Activated B cell treated with CpG ODN at 0.5 μM for 24 hours (primary cell): ENCODE data around the gene KRTAP10-6. TPM values are rescaled to one million over a fixed set of nuclear protein-coding genes. Genes with fewer than 3 reads are reported as not detected.
"Not testable (repeated sequence)": the region's sequence is repeated elsewhere in the genome, so short reads cannot be mapped to it uniquely, and the experiment has no call there.

ENCODE experiments used
- ATAC-seq: fragments of 200-7000 bp; cut with Tn5 transposase; one replicate; pipeline ENCODE4 v1.10.0; 2021; ENCODE audit warnings: low read depth, mild to moderate bottlenecking, moderate library complexity
- CTCF ChIA-PET: fragments of 350-600 bp; sonication (Branson Sonifier 250); formaldehyde crosslinking; loops from one replicate; lab custom pipeline; 2021; ENCODE audit warnings: antibody characterized with exemption; lab: Charles Lee
- POLR2A ChIA-PET: fragments of 350-600 bp; sonication (Branson Sonifier 250); formaldehyde crosslinking; loops from one replicate; lab custom pipeline; 2021; ENCODE audit warnings: antibody characterized with exemption; lab: Charles Lee
- DNase-seq: peaks from one replicate; pipeline ENCODE4 v3.0.0; 2022
- H3K27ac Mint-ChIP-seq: one replicate; pipeline ENCODE4 v1.8.0; 2020; ENCODE audit warnings: mixed read lengths
- H3K27me3 Mint-ChIP-seq: one replicate; pipeline ENCODE4 v1.8.0; 2021; ENCODE audit warnings: mixed read lengths
- H3K36me3 Mint-ChIP-seq: one replicate; pipeline ENCODE4 v1.8.0; 2021; ENCODE audit warnings: low read depth, mixed read lengths
- H3K4me1 Mint-ChIP-seq: one replicate; pipeline ENCODE4 v1.8.0; 2021; ENCODE audit warnings: mixed read lengths
- H3K4me3 Mint-ChIP-seq: one replicate; pipeline ENCODE4 v1.8.0; 2020; ENCODE audit warnings: mild to moderate bottlenecking, mixed read lengths
- H3K9me3 Mint-ChIP-seq: one replicate; pipeline ENCODE4 v1.8.0; 2020; ENCODE audit warnings: mixed read lengths
- intact Hi-C: fragments of 100-400 bp; cut with micrococcal nuclease; formaldehyde crosslinking; loops from one replicate; pipeline ENCODE4 v1.15.1; 2024
- total RNA-seq: library from RNA; stranded (reverse); gene quantifications from 2 replicates; pipeline ENCODE4 v1.2.3, GENCODE V29; 2022
- TF ChIP-seq, protein P1 (sequence below): fragments of 200-600 bp; IDR thresholded peaks from one replicate; pipeline ENCODE4 v1.8.0; 2022; ENCODE audit warnings: antibody characterized with exemption, mild to moderate bottlenecking

KRTAP10-6 gene
- total RNA-seq, 1 donor from 2014 or later, result not detected

DNA sequence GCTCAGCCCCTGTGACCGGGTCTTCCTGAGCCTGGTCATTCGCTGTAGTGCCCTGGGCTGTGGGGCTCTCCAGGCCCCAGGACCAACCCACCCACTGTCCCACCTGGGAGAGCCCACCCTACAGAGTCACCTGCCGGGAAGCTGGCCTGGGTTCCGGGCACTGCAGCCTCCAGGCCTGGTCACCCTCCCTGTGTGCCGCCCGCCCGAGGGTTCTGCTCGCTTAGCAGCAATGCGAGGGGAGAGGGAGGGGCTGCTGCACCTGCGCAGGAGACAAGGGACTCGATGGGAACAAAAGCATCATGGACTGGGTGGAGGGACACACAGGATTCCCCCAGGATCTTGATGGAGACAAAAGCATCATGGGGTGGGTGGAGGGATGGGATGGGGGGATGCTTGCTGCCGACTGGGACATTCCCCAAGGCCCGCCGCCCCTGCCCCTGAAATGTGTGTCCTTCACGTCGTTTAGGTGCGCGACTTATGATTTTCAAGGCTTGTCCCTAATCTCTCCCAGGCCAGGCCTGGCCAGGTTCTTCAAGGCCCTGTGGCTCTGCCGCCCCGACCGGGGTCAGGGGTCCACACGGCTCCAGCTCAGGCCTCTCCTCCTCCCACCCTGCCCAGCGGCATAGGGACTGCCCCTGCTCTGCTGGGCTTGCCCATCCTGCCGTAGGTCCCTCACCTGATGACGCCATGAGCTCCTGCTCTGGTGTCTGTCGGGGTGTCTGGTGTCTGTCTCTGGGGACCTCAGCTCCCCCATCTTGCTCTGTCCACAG is 21.3 kb upstream of the KRTAP10-6 start:
- no peak overlapping the region for H3K27ac Mint-ChIP-seq
- no peaks in the 10 kb centered on the region for H3K36me3 Mint-ChIP-seq
- ChIA-PET POLR2A (no interaction called here), CTCF (no interaction called here)
- TF ChIP-seq, protein P1, sequence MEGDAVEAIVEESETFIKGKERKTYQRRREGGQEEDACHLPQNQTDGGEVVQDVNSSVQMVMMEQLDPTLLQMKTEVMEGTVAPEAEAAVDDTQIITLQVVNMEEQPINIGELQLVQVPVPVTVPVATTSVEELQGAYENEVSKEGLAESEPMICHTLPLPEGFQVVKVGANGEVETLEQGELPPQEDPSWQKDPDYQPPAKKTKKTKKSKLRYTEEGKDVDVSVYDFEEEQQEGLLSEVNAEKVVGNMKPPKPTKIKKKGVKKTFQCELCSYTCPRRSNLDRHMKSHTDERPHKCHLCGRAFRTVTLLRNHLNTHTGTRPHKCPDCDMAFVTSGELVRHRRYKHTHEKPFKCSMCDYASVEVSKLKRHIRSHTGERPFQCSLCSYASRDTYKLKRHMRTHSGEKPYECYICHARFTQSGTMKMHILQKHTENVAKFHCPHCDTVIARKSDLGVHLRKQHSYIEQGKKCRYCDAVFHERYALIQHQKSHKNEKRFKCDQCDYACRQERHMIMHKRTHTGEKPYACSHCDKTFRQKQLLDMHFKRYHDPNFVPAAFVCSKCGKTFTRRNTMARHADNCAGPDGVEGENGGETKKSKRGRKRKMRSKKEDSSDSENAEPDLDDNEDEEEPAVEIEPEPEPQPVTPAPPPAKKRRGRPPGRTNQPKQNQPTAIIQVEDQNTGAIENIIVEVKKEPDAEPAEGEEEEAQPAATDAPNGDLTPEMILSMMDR, result no peak
- peaks cover 18% of the 10 kb centered on the region for H3K9me3 Mint-ChIP-seq
- no peak overlapping the region for H3K4me3 Mint-ChIP-seq
- H3K27me3 Mint-ChIP-seq, result peaks cover 7% of the 10 kb centered on the region
- intact Hi-C loops, result no loop called here
- peaks cover 6% of the 10 kb centered on the region for H3K4me1 Mint-ChIP-seq
- DNase-seq (no peak), ATAC-seq (no peak)

DNA sequence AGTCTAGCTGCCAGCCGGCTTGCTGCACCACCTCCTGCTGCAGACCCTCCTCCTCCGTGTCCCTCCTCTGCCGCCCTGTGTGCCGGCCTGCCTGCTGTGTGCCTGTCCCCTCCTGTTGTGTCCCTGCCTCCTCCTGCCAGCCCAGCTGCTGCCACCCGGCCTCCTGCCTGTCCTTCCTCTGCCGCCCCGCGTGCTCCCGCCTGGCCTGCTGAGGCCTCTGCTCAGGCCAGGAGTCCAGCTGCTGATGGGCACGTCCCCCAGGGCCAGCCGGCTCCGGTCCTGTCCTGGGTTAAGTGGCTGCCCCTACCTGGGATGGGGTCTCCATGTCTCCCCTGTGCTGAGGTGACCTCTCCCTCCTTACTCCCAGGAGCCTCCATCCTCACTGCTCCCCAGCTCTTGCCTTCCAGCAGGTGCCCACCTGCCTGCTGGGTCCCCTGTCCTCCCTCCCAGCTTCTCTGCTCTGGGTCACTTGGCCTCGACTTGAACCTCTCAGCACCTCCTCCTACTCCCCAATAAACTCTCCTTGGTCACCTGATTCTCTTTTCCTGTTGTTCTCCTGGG is 20.4 kb upstream of the KRTAP10-6 start:
- Mint-ChIP-seq H3K4me3 (no peak overlapping the region), H3K4me1 (no peaks in the 10 kb centered on the region), H3K27me3 (peaks cover 7% of the 10 kb centered on the region), H3K9me3 (peaks cover 18% of the 10 kb centered on the region), H3K27ac (no peak overlapping the region), H3K36me3 (no peaks in the 10 kb centered on the region)
- CTCF ChIA-PET, result no interaction called here
- intact Hi-C loops, result no loop called here
- DNase-seq (no peak), ATAC-seq (no peak)
- TF ChIP-seq, protein P1, result no peak
- POLR2A ChIA-PET, result no interaction called here

DNA sequence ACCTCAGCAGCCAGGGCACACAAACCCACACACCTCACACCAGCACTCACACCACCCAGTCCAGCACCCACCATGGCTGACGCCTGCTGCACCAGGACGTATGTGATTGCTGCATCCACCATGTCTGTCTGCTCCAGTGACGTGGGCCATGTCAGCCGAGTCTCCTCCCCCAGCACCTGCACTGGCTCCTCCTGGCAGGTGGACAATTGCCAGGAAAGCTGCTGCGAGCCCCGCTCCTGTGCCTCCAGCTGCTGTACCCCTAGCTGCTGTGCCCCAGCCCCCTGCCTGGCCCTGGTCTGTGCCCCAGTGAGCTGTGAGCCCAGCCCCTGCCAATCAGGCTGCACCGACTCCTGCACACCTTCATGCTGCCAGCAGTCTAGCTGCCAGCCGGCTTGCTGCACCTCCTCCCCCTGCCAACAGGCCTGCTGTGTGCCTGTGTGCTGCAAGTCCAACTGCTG is 19.8 kb upstream of the KRTAP10-6 start, which contains the start of gene KRTAP10-8:
TSS of gene KRTAP10-8 (plus strand) at position 51 of the 458 bp plus-strand sequence. CDS start at position 73, 22 bp downstream.
- ChIA-PET CTCF (no interaction called here), POLR2A (no interaction called here)
- no peak for DNase-seq
- no peak for ATAC-seq
- intact Hi-C loops, result no loop called here
- Mint-ChIP-seq H3K4me1 (no peaks in the 10 kb centered on the region), H3K27me3 (peaks cover 7% of the 10 kb centered on the region), H3K27ac (no peak within 1 kb of the TSS), H3K4me3 (no peak within 1 kb of the TSS), H3K9me3 (peaks cover 18% of the 10 kb centered on the region), H3K36me3 (no peaks in the 10 kb centered on the region)
- TF ChIP-seq, protein P1, result no peak

DNA sequence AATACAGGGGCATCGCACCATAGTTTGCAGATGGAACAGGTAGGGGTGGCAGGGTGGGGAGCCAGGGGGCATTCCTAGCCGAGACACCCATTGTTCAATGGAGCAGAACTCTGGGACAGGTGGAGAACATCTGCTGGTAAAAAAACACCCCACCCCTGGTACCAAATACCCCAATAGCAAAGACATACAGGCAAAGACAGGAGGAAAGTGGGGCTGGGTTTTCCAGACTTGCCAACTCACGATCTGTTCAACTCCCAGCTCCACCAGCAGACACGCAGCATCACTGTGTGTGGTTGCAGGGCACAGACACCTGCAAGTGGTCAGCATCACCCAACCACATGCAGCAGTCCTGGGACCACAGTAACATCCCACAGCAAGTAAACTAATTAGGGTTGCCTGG is 19.2 kb upstream of the KRTAP10-6 start:
- POLR2A ChIA-PET, result no interaction called here
- H3K36me3 Mint-ChIP-seq, result no peaks in the 10 kb centered on the region
- peaks cover 19% of the 10 kb centered on the region for H3K9me3 Mint-ChIP-seq
- intact Hi-C loops, result no loop called here
- H3K27ac Mint-ChIP-seq, result no peak overlapping the region
- CTCF ChIA-PET, result no interaction called here
- DNase-seq (no peak), ATAC-seq (no peak)
- H3K4me3 Mint-ChIP-seq, result no peak overlapping the region
- no peaks in the 10 kb centered on the region for H3K4me1 Mint-ChIP-seq
- TF ChIP-seq, protein P1, result no peak
- H3K27me3 Mint-ChIP-seq, result peaks cover 9% of the 10 kb centered on the region

DNA sequence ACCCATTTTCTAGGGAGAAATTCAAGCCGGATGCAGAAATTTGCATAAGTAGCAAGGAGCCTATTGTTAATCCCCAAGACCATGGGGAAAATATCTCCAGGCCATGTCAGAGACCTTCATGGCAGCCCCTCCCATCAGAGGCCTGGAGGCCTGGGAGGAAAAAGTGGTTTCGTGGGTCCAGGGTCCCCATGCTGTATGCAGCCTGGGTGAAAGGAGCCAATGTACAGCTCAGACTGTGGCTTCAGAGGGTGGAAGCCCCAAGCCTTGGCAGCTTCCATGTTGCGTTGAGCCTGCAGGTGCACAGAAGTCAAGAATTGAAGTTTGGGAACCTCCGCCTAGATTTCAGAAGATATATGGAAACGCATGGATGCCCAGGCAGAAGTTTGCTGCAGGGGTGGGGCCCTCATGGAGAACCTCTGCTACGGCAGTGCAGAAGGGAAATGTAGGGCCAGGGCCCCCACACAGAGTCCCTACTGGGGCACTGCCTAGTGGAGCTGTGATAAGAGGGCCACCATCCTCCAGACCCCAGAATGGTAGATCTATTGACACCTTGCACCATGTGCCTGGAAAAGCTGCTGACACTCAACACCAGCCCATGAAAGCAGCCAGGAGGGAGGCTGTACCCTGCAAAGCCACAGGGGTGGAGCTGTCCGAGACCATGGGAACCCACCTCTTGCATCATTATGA is 18.0 kb upstream of the KRTAP10-6 start:
- intact Hi-C loops, result not testable (repeated sequence)

More for the DNA sequence above, 18.0 kb upstream of the KRTAP10-6 start:
- H3K27ac Mint-ChIP-seq, H3K36me3 Mint-ChIP-seq, ATAC-seq, H3K4me1 Mint-ChIP-seq, POLR2A ChIA-PET, DNase-seq, CTCF ChIA-PET, H3K4me3 Mint-ChIP-seq: not testable (repeated sequence)
- Mint-ChIP-seq H3K9me3 (peaks cover 24% of the 10 kb centered on the region), H3K27me3 (peaks cover 11% of the 10 kb centered on the region)
